Trophoblast cell (in vitro differentiated cells and primary cell): Measurements from ENCODE around the gene ETDB.

Experiments
- DNase-seq, 2 donors: peaks; one replicate each; pipeline ENCODE4 v3.0.0-alpha.2; 2016
- H2AFZ ChIP-seq: 2 replicates; pipeline ENCODE4 v1.6.1; 2013; ENCODE audit warnings: low read length, moderate library complexity, mild to moderate bottlenecking; ENCODE audit not compliant: insufficient read depth, poor library complexity
- H2AK5ac ChIP-seq: 2 replicates; pipeline ENCODE4 v1.6.1; 2013; ENCODE audit warnings: mild to moderate bottlenecking, low read length
- H2BK120ac ChIP-seq: 2 replicates; pipeline ENCODE4 v1.6.1; 2013; ENCODE audit warnings: low read length, mild to moderate bottlenecking, moderate library complexity; ENCODE audit not compliant: insufficient read depth, poor library complexity
- H2BK12ac ChIP-seq: 2 replicates; pipeline ENCODE4 v1.6.1; 2013; ENCODE audit warnings: mild to moderate bottlenecking, low read length, moderate library complexity
- H2BK5ac ChIP-seq: 2 replicates; pipeline ENCODE4 v1.6.1; 2013; ENCODE audit warnings: low read length, low read depth, moderate library complexity, mild to moderate bottlenecking; ENCODE audit not compliant: poor library complexity
- H3K14ac ChIP-seq: 2 replicates; pipeline ENCODE4 v1.6.1; 2013; ENCODE audit warnings: mild to moderate bottlenecking, low read length
- H3K18ac ChIP-seq: 2 replicates; pipeline ENCODE4 v1.6.1; 2013; ENCODE audit warnings: mild to moderate bottlenecking, low read length
- H3K23ac ChIP-seq: 2 replicates; pipeline ENCODE4 v1.6.1; 2013; ENCODE audit warnings: low read length
- H3K27ac ChIP-seq: 2 replicates; pipeline ENCODE4 v1.5.1; 2013; ENCODE audit warnings: low read depth, mild to moderate bottlenecking, inconsistent platforms, low read length, moderate library complexity
- H3K27me3 ChIP-seq: 2 replicates; pipeline ENCODE4 v1.6.1; 2013; ENCODE audit warnings: inconsistent platforms, mild to moderate bottlenecking, low read length, moderate library complexity; ENCODE audit not compliant: insufficient read depth
- H3K36me3 ChIP-seq, 2 experiments: 1 replicate in 1 of 2; 2 replicates in 1 of 2; pipeline ENCODE4 v1.6.1; 2013; ENCODE audit warnings: low read length in 2 of 2, mild to moderate bottlenecking in 2 of 2, moderate library complexity in 1 of 2; ENCODE audit not compliant: insufficient read depth in 2 of 2, control insufficient read depth in 1 of 2
- H3K4ac ChIP-seq: 2 replicates; pipeline ENCODE4 v1.6.1; 2013; ENCODE audit warnings: low read depth, mild to moderate bottlenecking, low read length, moderate library complexity
- H3K4me1 ChIP-seq, 2 experiments: 1 replicate in 1 of 2; 2 replicates in 1 of 2; pipeline ENCODE4 v1.6.1; 2013; ENCODE audit warnings: low read length in 2 of 2, mild to moderate bottlenecking in 2 of 2, moderate library complexity in 1 of 2; ENCODE audit not compliant: insufficient read depth in 2 of 2, control insufficient read depth in 1 of 2
- H3K4me2 ChIP-seq: 2 replicates; pipeline ENCODE4 v1.6.1; 2013; ENCODE audit warnings: inconsistent platforms, mild to moderate bottlenecking, low read length, moderate library complexity
- H3K4me3 ChIP-seq: 2 replicates; pipeline ENCODE4 v1.5.1; 2013; ENCODE audit warnings: mild to moderate bottlenecking, low read depth, low read length, inconsistent platforms
- H3K79me1 ChIP-seq: one replicate; pipeline ENCODE4 v1.6.1; 2013; ENCODE audit warnings: low read length
- H3K79me2 ChIP-seq: 2 replicates; pipeline ENCODE4 v1.6.1; 2013; ENCODE audit warnings: low read length, mild to moderate bottlenecking; ENCODE audit not compliant: control insufficient read depth, insufficient read depth, poor library complexity
- H3K9ac ChIP-seq: 2 replicates; pipeline ENCODE4 v1.6.1; 2013; ENCODE audit warnings: mild to moderate bottlenecking, low read length
- H3K9me3 ChIP-seq: 2 replicates; pipeline ENCODE4 v1.6.1; 2013; ENCODE audit warnings: low read depth, mild to moderate bottlenecking, control low read depth, inconsistent platforms, low read length; ENCODE audit not compliant: insufficient read depth
- H4K12ac ChIP-seq: 2 replicates; pipeline ENCODE4 v1.6.1; 2013; ENCODE audit warnings: low read depth, mild to moderate bottlenecking, low read length, moderate library complexity
- H4K8ac ChIP-seq: 2 replicates; pipeline ENCODE4 v1.6.1; 2013; ENCODE audit warnings: low read depth, mild to moderate bottlenecking, low read length, moderate library complexity
- H4K91ac ChIP-seq: one replicate; pipeline ENCODE4 v1.6.1; 2013; ENCODE audit warnings: low read depth, mild to moderate bottlenecking, low read length, moderate library complexity
- WGBS: extraction: QIAGEN DNeasy Blood & Tissue Kit; methylation state at CpG from one replicate; pipeline ENCODE4 v1.1.7; 2013; ENCODE audit warnings: missing lambda C conversion rate; ENCODE audit not compliant: insufficient read length, insufficient coverage; ENCODE audit errors: extremely low coverage; 5-methylcytosine and 5-hydroxymethylcytosine counted together

Gene ETDB

GRCh38 chrX:135095715-135096114 is 24.6 kb downstream of the ETDB start:
- Histone ChIP-seq H3K79me1 (peaks cover 3% of the 10 kb centered on the region), H2BK120ac (no peak overlapping the region), H2AK5ac (no peak overlapping the region), H2AFZ (no peak overlapping the region), H3K14ac (no peak overlapping the region), H4K8ac (no peak overlapping the region), H2BK12ac (no peak overlapping the region), H4K12ac (no peak overlapping the region), H4K91ac (no peak overlapping the region), H3K9me3 (no peaks in the 10 kb centered on the region), H3K79me2 (no peaks in the 10 kb centered on the region), H3K9ac (no peak overlapping the region), H3K4me2 (no peak overlapping the region), H3K27me3 (no peaks in the 10 kb centered on the region), H3K4me1 (no peaks in the 10 kb centered on the region), H3K23ac (no peak overlapping the region), H2BK5ac (no peak overlapping the region), H3K18ac (no peak overlapping the region), H3K4me3 (no peak overlapping the region), H3K27ac (no peak overlapping the region), H3K36me3 (peaks cover 0 to 2% of the 10 kb centered on the region in 2 experiments), H3K4ac (no peak overlapping the region)
- no peak for DNase-seq
- WGBS = no CpG with 5 or more reads among the region's 5 CpGs

DNA sequence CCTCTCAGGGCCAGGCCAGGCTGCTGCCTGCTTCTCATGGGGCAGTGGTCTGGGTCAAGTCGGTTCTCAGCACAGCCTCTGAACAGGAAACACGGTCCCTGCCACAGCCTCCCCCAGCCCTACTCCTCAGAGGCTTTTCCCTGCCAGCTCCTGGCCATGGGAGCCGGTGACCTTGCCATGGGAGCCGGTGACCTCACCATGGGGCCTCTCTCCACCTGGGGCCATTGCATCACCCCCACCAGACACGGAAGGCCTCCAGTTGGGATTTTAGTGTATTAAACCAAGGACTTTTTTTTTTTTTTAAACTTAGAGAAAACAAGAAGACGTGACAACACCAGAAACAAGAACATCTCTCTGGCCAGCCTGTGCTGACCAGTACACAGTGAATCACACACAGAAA is 25.6 kb downstream of the ETDB start:
- H3K4ac ChIP-seq = no peak overlapping the region
- no peak overlapping the region for H3K23ac ChIP-seq
- no peak overlapping the region for H3K18ac ChIP-seq
- peaks cover 0 to 2% of the 10 kb centered on the region in 2 experiments for H3K36me3 ChIP-seq
- H2AK5ac ChIP-seq = no peak overlapping the region
- no peak overlapping the region for H4K8ac ChIP-seq
- H3K79me2 ChIP-seq = no peaks in the 10 kb centered on the region
- no peak overlapping the region for H3K27ac ChIP-seq
- no peak overlapping the region for H2BK120ac ChIP-seq
- H3K79me1 ChIP-seq = peaks cover 3% of the 10 kb centered on the region
- no peaks in the 10 kb centered on the region for H3K27me3 ChIP-seq
- H3K9me3 ChIP-seq = no peaks in the 10 kb centered on the region
- H3K4me2 ChIP-seq = no peak overlapping the region
- no CpG with 5 or more reads among the region's 6 CpGs for WGBS
- H3K4me1 ChIP-seq = no peaks in the 10 kb centered on the region
- no peak overlapping the region for H2BK12ac ChIP-seq
- H4K91ac ChIP-seq = no peak overlapping the region
- no peak overlapping the region for H2BK5ac ChIP-seq
- no peak overlapping the region for H4K12ac ChIP-seq
- no peak overlapping the region for H2AFZ ChIP-seq
- no peak for DNase-seq
- H3K14ac ChIP-seq = no peak overlapping the region
- H3K9ac ChIP-seq = no peak overlapping the region
- H3K4me3 ChIP-seq = no peak overlapping the region

DNA sequence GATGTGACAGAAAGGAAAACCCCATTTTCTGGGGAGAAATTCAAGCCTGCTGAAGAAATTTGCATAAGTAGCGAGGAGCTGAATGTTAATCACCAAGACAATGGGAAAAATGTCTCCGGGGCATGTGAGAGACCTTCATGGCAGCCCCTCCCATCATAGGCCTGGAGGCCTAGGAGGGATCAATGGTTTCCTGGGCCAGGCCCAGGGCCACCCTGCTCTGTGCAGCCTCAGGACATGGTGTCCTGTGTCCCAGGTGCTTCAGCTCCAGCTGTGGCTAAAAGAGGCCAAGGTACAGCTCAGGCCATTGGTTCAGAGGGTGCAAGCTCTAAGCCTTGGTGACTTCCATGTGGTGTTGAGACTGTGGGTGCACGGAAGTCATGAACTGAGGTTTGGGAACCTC is 31.2 kb downstream of the ETDB start:
- WGBS = no CpG with 5 or more reads among the region's 3 CpGs
- H3K18ac ChIP-seq = no peak overlapping the region
- H3K27ac ChIP-seq = no peak overlapping the region
- H3K23ac ChIP-seq = no peak overlapping the region
- no peaks in the 10 kb centered on the region for H3K79me2 ChIP-seq
- no peak overlapping the region for H4K12ac ChIP-seq
- H4K8ac ChIP-seq = no peak overlapping the region
- H3K9me3 ChIP-seq = no peaks in the 10 kb centered on the region
- no peak overlapping the region for H4K91ac ChIP-seq
- no peak overlapping the region for H2BK5ac ChIP-seq
- no peaks in the 10 kb centered on the region for H3K36me3 ChIP-seq
- H3K4ac ChIP-seq = no peak overlapping the region
- H2BK120ac ChIP-seq = no peak overlapping the region
- H3K4me3 ChIP-seq = no peak overlapping the region
- no peak overlapping the region for H3K9ac ChIP-seq
- no peak for DNase-seq
- H3K14ac ChIP-seq = no peak overlapping the region
- H2AK5ac ChIP-seq = no peak overlapping the region
- H3K27me3 ChIP-seq = no peaks in the 10 kb centered on the region
- no peak overlapping the region for H2AFZ ChIP-seq
- H3K79me1 ChIP-seq = no peaks in the 10 kb centered on the region
- no peaks in the 10 kb centered on the region for H3K4me1 ChIP-seq
- no peak overlapping the region for H3K4me2 ChIP-seq
- H2BK12ac ChIP-seq = no peak overlapping the region

- H4K91ac ChIP-seq = no peak overlapping the region
- no peak overlapping the region for H4K12ac ChIP-seq
- no CpG with 5 or more reads among the region's 3 CpGs for WGBS
- no peak overlapping the region for H3K9ac ChIP-seq
- H2AFZ ChIP-seq = no peak overlapping the region
- H3K9me3 ChIP-seq = no peaks in the 10 kb centered on the region
- no peak for DNase-seq
- H3K4me1 ChIP-seq = no peaks in the 10 kb centered on the region
- H3K27ac ChIP-seq = no peak overlapping the region
- no peak overlapping the region for H3K4me2 ChIP-seq
- no peak overlapping the region for H3K4ac ChIP-seq
- H2BK5ac ChIP-seq = no peak overlapping the region
- H3K18ac ChIP-seq = no peak overlapping the region
- no peak overlapping the region for H2BK120ac ChIP-seq
- H2AK5ac ChIP-seq = no peak overlapping the region
- H3K79me1 ChIP-seq = no peaks in the 10 kb centered on the region
- H3K14ac ChIP-seq = no peak overlapping the region
- no peaks in the 10 kb centered on the region for H3K79me2 ChIP-seq
- H3K23ac ChIP-seq = no peak overlapping the region
- H2BK12ac ChIP-seq = no peak overlapping the region
- H3K27me3 ChIP-seq = no peaks in the 10 kb centered on the region
- H4K8ac ChIP-seq = no peak overlapping the region
- no peaks in the 10 kb centered on the region for H3K36me3 ChIP-seq
- no peak overlapping the region for H3K4me3 ChIP-seq
Observed at GRCh38 chrX:135087867-135088266, 32.5 kb downstream of the ETDB start.
